Mesenchymal stem cell (in vitro differentiated cells and primary cell): ENCODE measurements around the gene TCF12.

Experiments
- DNase-seq: peaks from one replicate; pipeline ENCODE4 v3.0.0-alpha.2; 2013
- H2AFZ ChIP-seq: one replicate; pipeline ENCODE4 v1.6.1; 2013; ENCODE audit warnings: low read depth, mild to moderate bottlenecking, control low read depth, inconsistent platforms, low read length, moderate library complexity
- H2AK5ac ChIP-seq: 2 replicates; pipeline ENCODE4 v1.6.1; 2013; ENCODE audit warnings: low read length, moderate library complexity, mild to moderate bottlenecking, inconsistent platforms; ENCODE audit not compliant: severe bottlenecking
- H2BK120ac ChIP-seq: one replicate; pipeline ENCODE4 v1.6.1; 2013; ENCODE audit warnings: low read depth, mild to moderate bottlenecking, inconsistent platforms, low read length, moderate library complexity
- H2BK12ac ChIP-seq, 2 experiments: one replicate each; pipeline ENCODE4 v1.6.1; 2013; ENCODE audit warnings: inconsistent platforms in 2 of 2, low read length in 2 of 2, mild to moderate bottlenecking in 2 of 2, moderate library complexity in 2 of 2, control low read depth in 1 of 2
- H2BK15ac ChIP-seq: one replicate; pipeline ENCODE4 v1.6.1; 2013; ENCODE audit warnings: mild to moderate bottlenecking, low read depth, inconsistent platforms; ENCODE audit not compliant: poor library complexity, severe bottlenecking
- H2BK5ac ChIP-seq: 2 replicates; pipeline ENCODE4 v1.6.1; 2013; ENCODE audit warnings: low read depth, mild to moderate bottlenecking, low read length, control low read depth, inconsistent platforms; ENCODE audit not compliant: poor library complexity, severe bottlenecking
- H3K14ac ChIP-seq, 2 experiments: one replicate each; pipeline ENCODE4 v1.6.1; 2013; ENCODE audit warnings: inconsistent platforms in 2 of 2, low read length in 2 of 2, control low read depth in 1 of 2, mild to moderate bottlenecking in 1 of 2, moderate library complexity in 1 of 2
- H3K18ac ChIP-seq, 2 experiments: one replicate each; pipeline ENCODE4 v1.6.1; 2013; ENCODE audit warnings: inconsistent platforms in 2 of 2, low read length in 2 of 2, control low read depth in 1 of 2, low read depth in 1 of 2, mild to moderate bottlenecking in 1 of 2
- H3K23ac ChIP-seq, 2 experiments: one replicate each; pipeline ENCODE4 v1.6.1; 2013; ENCODE audit warnings: inconsistent platforms in 2 of 2, low read length in 2 of 2, mild to moderate bottlenecking in 2 of 2, moderate library complexity in 2 of 2, control low read depth in 1 of 2
- H3K27ac ChIP-seq: 2 replicates; pipeline ENCODE4 v1.5.1; 2013; ENCODE audit warnings: mild to moderate bottlenecking, moderate library complexity, low read length, control low read depth, inconsistent platforms; ENCODE audit not compliant: poor library complexity, severe bottlenecking
- H3K27me3 ChIP-seq, 2 experiments: 2 replicates each; pipeline versions ENCODE4 v1.6.1 to v1.7.0; 2013; ENCODE audit warnings: low read length in 2 of 2, mild to moderate bottlenecking in 2 of 2, moderate library complexity in 2 of 2, control low read depth in 1 of 2, inconsistent platforms in 1 of 2; ENCODE audit not compliant: control insufficient read depth in 1 of 2, insufficient read depth in 1 of 2
- H3K36me3 ChIP-seq, 2 experiments: 2 replicates each; pipeline versions ENCODE4 v1.6.1 to v1.7.0; 2013; ENCODE audit warnings: low read length in 2 of 2, control low read depth in 1 of 2, inconsistent platforms in 1 of 2, low read depth in 1 of 2, mild to moderate bottlenecking in 1 of 2; ENCODE audit not compliant: insufficient read depth in 2 of 2, control insufficient read depth in 1 of 2
- H3K4ac ChIP-seq, 2 experiments: one replicate each; pipeline ENCODE4 v1.6.1; 2013; ENCODE audit warnings: inconsistent platforms in 2 of 2, low read length in 2 of 2, mild to moderate bottlenecking in 2 of 2, moderate library complexity in 2 of 2, control low read depth in 1 of 2, low read depth in 1 of 2
- H3K4me1 ChIP-seq: 2 replicates; pipeline ENCODE4 v1.6.1; 2013; ENCODE audit warnings: low read depth, low read length, control low read depth; ENCODE audit not compliant: control insufficient read depth, insufficient read depth
- H3K4me2 ChIP-seq: 2 replicates; pipeline ENCODE4 v1.6.1; 2013; ENCODE audit warnings: low read length, mild to moderate bottlenecking, inconsistent platforms; ENCODE audit not compliant: poor library complexity, severe bottlenecking
- H3K4me3 ChIP-seq, 2 experiments: 2 replicates each; pipeline versions ENCODE4 v1.5.1 to v1.7.0; 2013; ENCODE audit warnings: low read length in 2 of 2, mild to moderate bottlenecking in 2 of 2, control low read depth in 1 of 2, low read depth in 1 of 2; ENCODE audit not compliant: insufficient read depth in 1 of 2
- H3K79me1 ChIP-seq: replicated peaks from 2 replicates; pipeline ENCODE4 v1.6.1; 2013; ENCODE audit warnings: mild to moderate bottlenecking, control low read depth, low read length, inconsistent platforms; ENCODE audit not compliant: poor library complexity, severe bottlenecking
- H3K9ac ChIP-seq: 2 replicates; pipeline ENCODE4 v1.7.0; 2013; ENCODE audit warnings: mild to moderate bottlenecking, low read length, moderate library complexity
- H3K9me3 ChIP-seq: 2 replicates; pipeline ENCODE4 v1.7.0; 2013; ENCODE audit warnings: mild to moderate bottlenecking, low read length; ENCODE audit not compliant: control insufficient read depth
- H4K8ac ChIP-seq: one replicate; pipeline ENCODE4 v1.6.1; 2013; ENCODE audit warnings: inconsistent platforms, mild to moderate bottlenecking, low read length, moderate library complexity
- H4K91ac ChIP-seq: one replicate; pipeline ENCODE4 v1.6.1; 2013; ENCODE audit warnings: mild to moderate bottlenecking, low read length, inconsistent platforms
- WGBS: methylation state at CpG from one replicate; pipeline ENCODE4 v1.1.7; 2013; ENCODE audit warnings: mixed read lengths; 5-methylcytosine and 5-hydroxymethylcytosine counted together

The TCF12 gene

DNA sequence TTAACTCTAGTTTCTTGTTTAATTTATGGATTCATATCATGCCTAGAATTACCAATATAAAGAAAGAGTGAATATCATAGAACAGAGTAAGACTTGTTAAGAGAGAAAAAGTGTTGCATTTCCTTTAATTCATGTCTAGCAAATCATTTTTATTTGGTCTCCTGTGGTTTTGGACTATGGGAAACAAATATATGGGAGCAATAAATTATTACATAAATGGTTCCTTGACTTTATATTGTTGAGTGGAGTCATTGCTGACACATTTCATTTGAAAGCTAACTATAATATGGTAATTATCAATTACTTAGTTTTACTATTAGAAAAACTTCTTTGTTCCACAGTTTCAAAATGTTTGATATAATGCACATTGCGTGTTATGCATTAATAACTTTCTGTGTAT is 313.1 kb downstream of the TCF12 start:
- no CpG with 5 or more reads among the region's 1 CpG for WGBS
- no peak overlapping the region for H3K9ac ChIP-seq

DNA sequence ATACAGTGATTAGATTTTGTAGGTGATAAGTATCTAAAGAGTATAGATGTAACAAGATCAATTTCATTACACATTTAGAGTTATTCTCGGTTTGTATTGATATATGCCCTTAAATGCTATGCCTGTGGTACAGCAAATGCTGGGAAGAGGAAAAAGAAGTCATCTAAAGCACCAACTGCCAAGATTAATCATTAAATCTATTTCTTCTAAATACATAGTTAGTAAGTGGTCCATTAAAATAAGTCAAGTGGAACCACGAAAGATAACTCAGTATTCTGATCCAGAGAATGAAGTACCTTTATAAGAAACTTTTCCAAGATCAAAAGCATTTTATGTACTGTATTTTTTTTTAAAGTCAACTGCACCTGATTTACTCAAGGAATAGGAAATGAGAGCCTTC is 315.7 kb downstream of the TCF12 start:
- no peak overlapping the region for H2BK15ac ChIP-seq
- no peak overlapping the region for H2BK5ac ChIP-seq
- no peak overlapping the region for H3K9ac ChIP-seq
- no peak overlapping the region for H2AK5ac ChIP-seq
- H3K4me3 ChIP-seq = no peak overlapping the region
- H2AFZ ChIP-seq = no peak overlapping the region
- no peak overlapping the region for H4K8ac ChIP-seq
- H3K4me2 ChIP-seq = no peak overlapping the region
- H3K27me3 ChIP-seq = no peaks in the 10 kb centered on the region
- H3K23ac ChIP-seq = no peak overlapping the region
- H3K4me1 ChIP-seq = peaks cover 6% of the 10 kb centered on the region
- H3K79me1 ChIP-seq = peaks cover 10% of the 10 kb centered on the region
- WGBS = no CpG with 5 or more reads among the region's 2 CpGs
- H4K91ac ChIP-seq = no peak overlapping the region
- no peak overlapping the region for H2BK120ac ChIP-seq
- no peak for DNase-seq
- H3K4ac ChIP-seq = no peak overlapping the region
- H2BK12ac ChIP-seq = no peak overlapping the region
- H3K9me3 ChIP-seq = no peaks in the 10 kb centered on the region
- no peak overlapping the region for H3K27ac ChIP-seq
- no peak overlapping the region for H3K18ac ChIP-seq
- H3K14ac ChIP-seq = no peak overlapping the region
- peaks cover 9 to 48% of the 10 kb centered on the region in 2 experiments for H3K36me3 ChIP-seq

More for the DNA sequence above, 313.1 kb downstream of the TCF12 start:
- Histone ChIP-seq H2BK12ac (no peak overlapping the region), H3K4ac (no peak overlapping the region), H2AFZ (no peak overlapping the region), H3K14ac (no peak overlapping the region), H3K36me3 (peaks cover 9 to 46% of the 10 kb centered on the region in 2 experiments), H3K23ac (no peak overlapping the region), H3K4me3 (no peak overlapping the region), H3K79me1 (peaks cover 10% of the 10 kb centered on the region), H2BK15ac (no peak overlapping the region), H2AK5ac (no peak overlapping the region), H3K27me3 (no peaks in the 10 kb centered on the region), H3K27ac (no peak overlapping the region), H4K8ac (no peak overlapping the region), H3K9me3 (no peaks in the 10 kb centered on the region), H3K18ac (no peak overlapping the region), H2BK5ac (no peak overlapping the region), H3K4me2 (no peak overlapping the region), H4K91ac (no peak overlapping the region), H2BK120ac (no peak overlapping the region), H3K4me1 (peaks cover 6% of the 10 kb centered on the region)
- DNase-seq = no peak

DNA sequence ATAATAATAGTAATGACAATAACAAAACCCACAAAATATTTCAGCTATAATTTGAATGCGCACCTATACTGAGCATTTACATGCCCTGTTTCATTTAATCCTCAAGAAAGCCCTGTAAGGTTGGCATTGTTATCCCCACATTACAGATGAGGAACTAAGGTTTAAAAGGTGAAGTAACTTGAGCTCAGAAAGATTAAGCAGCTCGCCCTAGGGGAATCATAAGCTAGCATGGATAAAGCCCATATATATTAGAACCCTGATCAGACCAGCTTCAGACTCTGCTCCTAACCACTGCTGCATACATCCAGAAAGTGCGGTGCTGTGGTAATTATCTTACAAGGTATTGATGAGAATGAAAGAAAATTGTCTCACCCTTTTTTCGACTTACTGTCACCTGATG is 316.7 kb downstream of the TCF12 start:
- Histone ChIP-seq H2AFZ (no peak overlapping the region), H3K18ac (no peak overlapping the region), H3K27ac (no peak overlapping the region), H2BK120ac (no peak overlapping the region), H3K14ac (no peak overlapping the region), H4K91ac (no peak overlapping the region), H2BK5ac (no peak overlapping the region), H3K27me3 (no peaks in the 10 kb centered on the region), H3K23ac (no peak overlapping the region), H3K9ac (no peak overlapping the region), H4K8ac (no peak overlapping the region), H2AK5ac (peak overlapping the region; percentile 44), H3K4ac (no peak overlapping the region), H3K79me1 (peaks cover 12% of the 10 kb centered on the region), H3K4me1 (peaks cover 6% of the 10 kb centered on the region), H3K4me3 (no peak overlapping the region), H2BK15ac (no peak overlapping the region), H3K36me3 (peaks cover 9 to 55% of the 10 kb centered on the region in 2 experiments), H2BK12ac (no peak overlapping the region), H3K9me3 (no peaks in the 10 kb centered on the region), H3K4me2 (no peak overlapping the region)
- DNase-seq = no peak
- WGBS = no CpG with 5 or more reads among the region's 4 CpGs

DNA sequence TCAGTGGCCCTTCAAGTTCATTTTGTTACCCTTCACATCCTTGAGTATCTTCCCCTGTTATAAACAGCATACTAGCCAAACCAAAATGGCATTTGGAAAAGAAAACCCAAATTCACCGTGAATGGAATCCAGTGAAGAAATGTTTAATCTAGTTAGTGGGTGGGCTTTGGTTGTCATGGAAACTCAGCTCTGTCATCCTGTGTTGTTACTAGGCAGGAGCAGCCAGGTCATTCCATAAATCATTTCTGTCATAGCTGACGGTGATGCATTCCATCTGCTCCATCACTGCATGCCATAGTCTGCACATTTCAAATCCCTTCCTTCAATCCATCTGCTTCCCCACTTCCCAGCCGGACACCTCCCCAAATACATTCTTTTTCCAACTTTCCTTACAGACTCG is 317.4 kb downstream of the TCF12 start:
- no peak overlapping the region for H2AK5ac ChIP-seq
- 21% methylated on average over 2 of the region's 4 CpGs for WGBS
- peaks cover 9 to 58% of the 10 kb centered on the region in 2 experiments for H3K36me3 ChIP-seq

More for the DNA sequence above, 317.4 kb downstream of the TCF12 start:
- Histone ChIP-seq H3K4me1 (peaks cover 6% of the 10 kb centered on the region), H3K9me3 (no peaks in the 10 kb centered on the region), H3K4ac (no peak overlapping the region), H2BK15ac (no peak overlapping the region), H3K9ac (no peak overlapping the region), H3K27ac (peak overlapping the region; percentile 46), H3K4me2 (no peak overlapping the region), H3K18ac (no peak overlapping the region), H4K91ac (no peak overlapping the region), H3K4me3 (no peak overlapping the region), H4K8ac (no peak overlapping the region), H2BK120ac (no peak overlapping the region), H3K14ac (no peak overlapping the region), H2AFZ (no peak overlapping the region), H3K23ac (no peak overlapping the region), H3K79me1 (peaks cover 12% of the 10 kb centered on the region), H2BK12ac (no peak overlapping the region), H3K27me3 (no peaks in the 10 kb centered on the region), H2BK5ac (no peak overlapping the region)
- peak; percentile 53 for DNase-seq
